HG02885 (cell line): ENCODE data around the gene PCSK5.
"Not testable (repeated sequence)": the region's sequence is repeated elsewhere in the genome, so short reads cannot be mapped to it uniquely, and the experiment has no call there.

Experiments
- ATAC-seq: cut with Tn5 transposase; IDR thresholded peaks from one replicate; pipeline ENCODE4 v1.9.1; 2021; ENCODE audit warnings: mild to moderate bottlenecking; ENCODE audit not compliant: unreplicated experiment, poor library complexity

The PCSK5 gene

GRCh38 chr9:76037587-76038225 lies 147.2 kb downstream of the PCSK5 start:
- no peak for ATAC-seq

- ATAC-seq: no peak
These were observed 148.0 kb downstream of the PCSK5 start for GRCh38 chr9:76038431-76038830.

GRCh38 chr9:76044266-76044819 lies 153.9 kb downstream of the PCSK5 start:
- ATAC-seq: no peak

- ATAC-seq: no peak
These were observed 154.7 kb downstream of the PCSK5 start for GRCh38 chr9:76045221-76045620.

- ATAC-seq: no peak
These were observed 158.9 kb downstream of the PCSK5 start for GRCh38 chr9:76049341-76049740.

- ATAC-seq: no peak
These were observed 177.2 kb downstream of the PCSK5 start for GRCh38 chr9:76067696-76068095.

GRCh38 chr9:76077537-76077936 lies 187.1 kb downstream of the PCSK5 start:
- no peak for ATAC-seq

GRCh38 chr9:76081281-76081680 lies 190.8 kb downstream of the PCSK5 start:
- not testable (repeated sequence) for ATAC-seq

- ATAC-seq: no peak
These were observed 191.6 kb downstream of the PCSK5 start for GRCh38 chr9:76082057-76082456.

- ATAC-seq: no peak
These were observed 195.1 kb downstream of the PCSK5 start for GRCh38 chr9:76085596-76085995.

- ATAC-seq: no peak
These were observed 196.1 kb downstream of the PCSK5 start for GRCh38 chr9:76086539-76086938.

- ATAC-seq: no peak
These were observed 197.5 kb downstream of the PCSK5 start for GRCh38 chr9:76087976-76088375.

- ATAC-seq: no peak
These were observed 199.9 kb downstream of the PCSK5 start for GRCh38 chr9:76090330-76090729.

- no peak for ATAC-seq
These were observed 200.4 kb downstream of the PCSK5 start for GRCh38 chr9:76090909-76091308.

GRCh38 chr9:76092572-76092971 lies 202.1 kb downstream of the PCSK5 start:
- ATAC-seq: no peak

- no peak for ATAC-seq
These were observed 205.1 kb downstream of the PCSK5 start for GRCh38 chr9:76095585-76095984.

- ATAC-seq: no peak
These were observed 209.0 kb downstream of the PCSK5 start for GRCh38 chr9:76099516-76099915.

GRCh38 chr9:76101075-76101474 lies 210.6 kb downstream of the PCSK5 start:
- ATAC-seq: no peak

- ATAC-seq: no peak
These were observed 211.0 kb downstream of the PCSK5 start for GRCh38 chr9:76101491-76101890.

GRCh38 chr9:76101947-76102346 lies 211.5 kb downstream of the PCSK5 start:
- ATAC-seq: no peak

GRCh38 chr9:76103531-76104315 lies 213.2 kb downstream of the PCSK5 start:
- no peak for ATAC-seq

GRCh38 chr9:76107482-76107881 lies 217.0 kb downstream of the PCSK5 start:
- no peak for ATAC-seq
